ENCODE data around the gene PDZD8.

Gene PDZD8

DNA sequence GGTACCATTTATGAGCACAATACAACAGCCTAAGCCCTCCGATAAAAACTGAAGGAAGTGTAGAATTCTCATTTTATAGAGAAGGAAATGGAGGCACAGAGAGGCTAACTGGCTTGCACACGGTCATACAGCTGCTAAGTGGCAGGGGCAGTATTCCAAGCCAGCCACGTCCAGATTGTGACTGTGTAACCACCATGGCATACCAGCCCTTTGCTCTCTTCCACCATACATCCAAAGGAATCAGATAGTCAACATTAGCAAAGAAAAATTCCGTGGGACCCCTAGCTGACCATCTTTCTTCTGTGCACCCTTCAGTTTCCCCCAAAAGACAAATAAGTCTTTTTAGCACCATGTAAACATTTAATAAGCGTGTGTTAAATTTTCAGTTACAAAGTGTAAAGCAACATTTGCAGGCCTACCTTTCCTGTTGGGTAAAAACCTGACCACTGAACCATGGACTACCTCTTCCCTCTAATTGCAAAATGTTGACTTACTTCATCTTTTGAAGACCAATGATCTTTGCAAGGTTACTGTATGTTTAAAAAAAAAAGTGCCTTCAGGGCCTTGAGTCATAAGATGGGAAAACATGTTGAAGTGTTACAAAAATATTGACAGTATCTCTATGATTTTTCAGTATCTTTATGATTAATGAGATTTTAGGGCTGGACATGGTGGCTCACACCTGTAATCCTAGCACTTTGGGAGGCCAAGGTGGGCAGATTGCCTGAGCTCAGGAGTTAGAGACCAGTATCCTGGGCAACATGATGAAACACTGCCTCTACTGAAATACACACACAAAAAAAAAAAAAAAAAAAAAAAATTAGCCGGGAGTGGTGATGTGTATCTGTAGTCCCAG lies 24.3 kb upstream of the PDZD8 start:
- FAIRE-seq = no peak
- DNase-seq (ENCODE audit: insufficient read length, low spot score) = no peak

DNA sequence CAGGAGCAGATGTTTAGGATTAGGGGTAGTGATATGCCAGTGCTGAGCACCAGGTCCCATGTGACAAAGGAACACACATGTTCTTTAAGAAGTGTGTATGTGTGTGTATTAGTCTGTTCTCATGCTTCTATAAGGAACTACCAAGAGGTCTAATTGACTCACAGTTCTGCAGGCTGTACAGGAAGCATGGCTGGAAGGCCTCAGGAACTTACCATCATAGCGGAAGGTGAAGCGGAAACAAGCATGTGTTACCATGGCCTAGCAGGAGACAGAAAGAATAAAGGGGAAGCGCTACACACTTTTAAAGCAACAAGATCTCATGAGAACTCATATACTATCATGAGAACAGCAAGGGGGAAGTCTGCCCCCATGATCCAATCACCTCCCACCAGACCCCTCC lies 22.8 kb upstream of the PDZD8 start:
- FAIRE-seq (no peak), DNase-seq (ENCODE audit: insufficient read length, low spot score) (no peak)

DNA sequence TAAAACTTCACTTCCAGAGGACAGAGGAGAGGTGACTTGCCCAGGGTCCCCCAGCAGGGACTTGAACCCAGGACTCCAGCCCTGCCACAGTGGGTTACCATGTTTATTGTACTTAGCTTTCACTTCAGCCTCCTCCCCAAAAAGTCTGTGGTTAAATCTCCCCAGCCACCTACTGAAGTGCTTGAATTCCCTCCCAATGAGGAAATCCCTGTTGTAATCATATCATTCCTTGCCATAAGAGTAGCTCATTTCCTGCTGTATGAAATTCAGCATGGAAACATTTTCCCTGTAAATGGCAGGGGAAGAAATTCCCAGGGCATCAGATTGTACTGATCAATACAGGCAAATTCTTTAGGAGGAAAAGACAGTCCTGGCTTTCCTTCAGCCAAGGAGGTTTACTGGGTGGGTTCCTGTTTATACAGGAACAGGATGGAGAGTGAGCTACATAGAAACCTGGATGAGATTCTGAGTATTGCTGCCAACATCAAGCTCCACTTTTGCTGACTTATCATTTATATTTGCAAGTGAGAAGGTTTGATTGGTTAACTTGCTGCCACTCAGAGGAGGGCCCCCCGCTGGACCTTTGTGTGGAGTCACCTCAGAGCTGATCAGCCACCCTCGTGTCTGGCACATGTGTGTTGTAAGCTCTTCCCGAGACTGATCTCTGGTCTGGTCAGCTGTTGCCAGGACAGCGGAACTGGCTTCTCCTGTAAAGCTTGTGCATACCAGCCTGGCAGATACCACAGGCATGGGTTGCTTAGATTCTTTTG lies 16.4 kb upstream of the PDZD8 start:
- no peak for DNase-seq (ENCODE audit: insufficient read length, low spot score)
- no peak for FAIRE-seq

DNA sequence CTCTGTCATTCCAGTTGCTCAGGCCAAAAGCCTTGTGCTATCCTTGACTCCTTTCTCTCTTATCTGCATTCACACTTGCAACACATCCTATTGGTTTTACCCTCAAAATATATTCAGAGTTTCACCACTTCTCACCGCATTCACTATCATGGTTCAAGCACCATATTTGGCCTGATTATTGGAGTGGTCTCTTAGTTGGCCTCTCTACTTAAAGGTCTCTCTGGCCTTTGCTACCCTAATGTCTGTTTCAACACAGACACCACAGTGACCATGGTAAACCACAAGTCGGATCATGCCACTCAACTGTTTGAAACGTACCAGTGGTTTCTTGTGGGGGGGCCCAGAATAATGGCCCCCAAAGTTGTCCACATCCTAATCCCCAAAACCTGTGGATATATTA lies 15.2 kb upstream of the PDZD8 start:
- DNase-seq (ENCODE audit: insufficient read length, low spot score) = no peak
- no peak for FAIRE-seq

DNA sequence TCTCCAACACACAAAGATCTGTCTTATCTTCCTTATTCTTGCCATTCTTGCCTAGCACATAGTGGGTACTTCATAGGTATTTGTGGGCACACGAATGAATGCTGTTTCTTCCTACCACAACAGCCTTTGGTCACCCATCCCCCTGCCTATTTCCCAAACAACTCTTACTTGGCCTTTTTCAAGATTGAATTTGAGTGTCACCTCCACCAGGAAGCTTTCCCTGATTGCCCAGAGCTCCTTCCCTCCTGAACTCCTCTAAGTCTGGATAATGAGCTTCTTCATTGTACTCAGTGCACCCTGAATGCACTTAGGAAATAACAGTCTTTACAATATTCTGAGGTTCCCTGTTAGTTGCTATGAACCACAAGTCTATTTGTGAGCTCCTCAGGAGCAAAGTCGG lies 11.6 kb upstream of the PDZD8 start:
- DNase-seq (ENCODE audit: insufficient read length, low spot score) = no peak
- FAIRE-seq = no peak

DNA sequence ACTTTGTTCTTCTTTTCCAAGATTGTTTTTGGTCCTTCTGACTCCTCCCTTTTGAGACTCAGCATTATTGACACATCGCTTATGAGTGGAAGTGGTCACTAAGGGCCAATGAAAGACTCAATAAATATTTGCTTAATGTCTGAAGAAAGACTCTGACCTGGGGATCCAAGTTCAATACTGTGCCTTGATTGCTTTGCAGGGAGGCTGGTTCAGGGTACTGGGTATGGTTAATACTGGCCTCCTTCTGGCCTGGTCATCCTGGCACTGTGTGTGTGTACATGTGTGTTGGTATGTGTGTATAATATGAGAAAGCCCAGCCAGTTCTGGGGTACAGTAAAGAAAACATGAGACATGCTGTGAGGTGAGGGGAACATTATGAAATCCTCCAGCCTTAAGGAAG lies 7.6 kb upstream of the PDZD8 start:
- FAIRE-seq (no peak), DNase-seq (ENCODE audit: insufficient read length, low spot score) (no peak)

DNA sequence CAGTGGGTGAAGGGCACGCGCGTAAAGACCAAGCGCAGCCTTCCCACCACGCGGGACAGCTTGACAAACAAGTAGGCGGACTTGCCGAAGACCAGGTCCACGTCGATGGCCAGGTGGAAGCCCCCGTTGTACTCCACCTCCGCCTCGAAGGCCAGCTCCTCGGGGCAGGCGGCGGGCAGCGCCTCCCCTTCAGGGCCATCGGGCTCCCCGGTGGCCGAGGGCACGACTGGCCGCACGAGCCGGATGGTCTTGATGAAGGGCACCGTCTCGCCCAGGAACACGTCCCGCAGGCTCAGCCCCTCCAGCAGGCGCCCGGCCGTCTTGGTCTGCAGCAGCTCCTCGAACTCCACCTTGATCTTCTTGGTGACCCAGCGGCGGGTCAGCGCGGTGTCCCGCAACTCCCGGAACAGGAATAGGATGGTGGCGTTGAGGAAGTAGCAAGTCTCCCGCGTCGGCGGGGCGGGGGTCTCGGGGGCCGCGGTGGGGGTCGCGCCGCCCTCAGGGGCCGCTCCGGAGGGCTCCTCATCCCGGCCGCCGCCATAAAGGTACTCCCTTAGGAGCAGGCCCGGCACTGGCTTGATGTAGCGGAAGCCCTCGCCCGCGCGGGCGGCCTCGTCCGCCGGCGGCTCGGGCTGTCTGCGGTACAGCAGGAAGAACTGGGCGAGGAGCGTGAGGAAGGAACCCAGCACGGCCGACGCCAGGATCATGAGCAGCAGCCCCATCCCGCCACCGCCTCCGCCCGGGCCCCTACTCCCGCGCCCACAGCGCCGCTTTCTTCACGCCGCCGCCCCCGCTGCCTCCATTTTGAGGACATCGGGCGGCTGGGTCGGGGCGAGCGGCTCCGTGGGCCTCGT lies 507 bp downstream of the PDZD8 start:
- DNase-seq (ENCODE audit: insufficient read length, low spot score) (no peak), FAIRE-seq (no peak)

DNA sequence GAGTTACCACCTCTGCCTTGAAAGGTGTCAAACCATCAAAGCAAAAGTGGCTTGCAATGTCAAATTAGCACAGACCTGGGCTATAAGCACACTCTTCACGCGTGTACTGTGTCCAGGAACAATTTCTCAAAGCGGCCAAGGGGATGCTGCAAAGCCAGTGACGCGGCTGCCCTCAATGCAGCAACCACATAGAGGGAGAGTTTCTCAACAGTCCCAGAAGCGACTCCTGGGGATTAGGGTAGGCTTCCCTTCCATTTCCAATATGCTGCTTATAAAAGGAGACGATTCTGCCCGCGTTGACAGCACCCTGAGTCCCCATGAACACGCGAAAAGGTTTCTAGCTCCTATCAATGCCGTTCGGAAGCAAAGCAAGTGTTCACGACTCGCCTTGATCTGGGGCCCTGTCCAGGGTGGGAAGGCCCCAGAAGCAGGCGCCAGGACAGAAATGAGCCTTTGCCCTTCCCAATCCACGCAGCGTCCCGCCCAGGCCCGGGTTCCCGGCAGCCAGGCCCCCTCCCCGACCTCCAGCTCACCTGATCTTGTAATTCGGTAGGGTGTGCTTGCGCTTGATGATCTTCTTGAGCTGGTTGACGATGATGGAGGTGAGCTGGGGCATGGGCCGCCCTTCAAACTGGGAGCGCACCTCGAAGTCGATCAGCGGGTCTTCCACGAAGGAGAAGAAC lies 1.3 kb downstream of the PDZD8 start:
- no peak for DNase-seq (ENCODE audit: insufficient read length, low spot score)

DNA sequence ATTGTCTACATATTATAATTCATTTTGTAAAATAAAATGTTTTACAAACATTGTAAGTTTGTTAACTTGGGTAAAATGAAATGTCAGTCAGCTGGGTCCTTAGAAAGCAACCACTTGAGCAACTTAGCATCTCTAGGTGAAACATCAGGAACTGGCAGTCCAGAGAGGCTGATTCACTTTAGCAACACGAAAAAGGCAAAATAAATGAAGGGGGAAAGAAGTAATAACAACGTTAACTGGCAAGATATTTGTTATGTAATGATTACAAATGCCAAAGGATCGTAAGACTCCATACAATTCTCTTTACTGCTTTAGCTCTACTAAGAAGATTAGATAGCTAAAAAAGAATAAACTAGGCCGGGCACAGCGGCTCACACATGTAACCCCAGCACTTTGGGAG lies 5.0 kb downstream of the PDZD8 start:
- DNase-seq (ENCODE audit: insufficient read length, low spot score) = no peak
- no peak for FAIRE-seq

More for the DNA sequence above, 1.3 kb downstream of the PDZD8 start:
- no peak for FAIRE-seq

DNA sequence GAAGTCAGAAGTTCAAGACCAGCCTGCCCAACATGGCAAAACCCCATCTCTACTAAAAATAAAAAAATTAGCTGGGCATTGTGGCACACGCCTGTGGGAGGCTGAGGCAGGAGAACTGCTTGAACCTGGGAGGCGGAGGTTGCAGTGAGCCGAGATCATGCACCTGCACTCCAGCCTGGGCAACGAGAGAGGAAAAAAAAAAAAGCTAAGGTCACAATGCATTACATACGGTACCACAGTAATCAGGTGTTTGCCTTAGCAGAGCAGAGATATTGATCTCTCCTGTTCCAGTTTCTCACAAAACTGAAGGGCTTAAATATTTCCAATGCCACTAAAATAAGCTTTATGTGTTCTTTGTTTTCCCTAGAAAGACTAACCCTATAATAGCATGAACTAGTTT lies 7.5 kb downstream of the PDZD8 start:
- no peak for FAIRE-seq
- no peak for DNase-seq (ENCODE audit: insufficient read length, low spot score)

DNA sequence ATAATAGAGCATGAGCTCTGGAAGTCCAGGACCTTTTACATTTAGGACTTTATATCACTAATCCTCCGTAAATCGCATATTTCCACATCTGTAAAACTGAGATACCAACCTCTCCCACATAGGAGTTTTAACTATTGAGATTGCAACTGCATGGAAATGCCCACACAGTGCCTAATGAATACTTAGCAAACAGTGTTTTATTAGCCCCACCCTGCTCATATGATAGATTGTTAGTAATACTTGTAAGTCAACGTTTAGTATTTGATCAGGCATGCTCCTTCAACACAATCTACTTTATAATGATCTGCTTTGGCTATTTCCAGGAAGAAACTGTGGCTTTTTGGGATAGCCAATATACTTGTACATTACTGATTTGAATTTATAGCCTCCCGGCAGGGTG lies 8.5 kb downstream of the PDZD8 start:
- FAIRE-seq (no peak), DNase-seq (ENCODE audit: insufficient read length, low spot score) (no peak)

DNA sequence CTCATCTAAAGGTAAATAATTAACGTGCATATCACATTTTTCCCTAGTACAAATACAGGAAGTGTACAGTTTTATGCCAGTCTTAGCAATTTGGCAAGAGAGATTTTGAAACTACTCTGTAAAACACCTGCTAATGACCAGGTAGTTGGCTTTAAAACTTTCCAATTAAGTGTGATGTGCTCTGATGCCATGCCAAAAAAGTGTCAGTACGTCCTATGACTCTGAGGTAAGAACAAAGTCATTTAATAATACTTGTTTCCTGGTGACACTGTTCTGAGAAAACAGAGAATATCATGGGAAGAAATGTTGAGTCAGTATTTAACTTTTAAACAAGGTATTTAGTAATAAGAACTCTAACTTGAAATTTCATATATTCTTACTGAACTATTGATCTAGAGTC lies 9.6 kb downstream of the PDZD8 start:
- FAIRE-seq (no peak), DNase-seq (ENCODE audit: insufficient read length, low spot score) (no peak)

DNA sequence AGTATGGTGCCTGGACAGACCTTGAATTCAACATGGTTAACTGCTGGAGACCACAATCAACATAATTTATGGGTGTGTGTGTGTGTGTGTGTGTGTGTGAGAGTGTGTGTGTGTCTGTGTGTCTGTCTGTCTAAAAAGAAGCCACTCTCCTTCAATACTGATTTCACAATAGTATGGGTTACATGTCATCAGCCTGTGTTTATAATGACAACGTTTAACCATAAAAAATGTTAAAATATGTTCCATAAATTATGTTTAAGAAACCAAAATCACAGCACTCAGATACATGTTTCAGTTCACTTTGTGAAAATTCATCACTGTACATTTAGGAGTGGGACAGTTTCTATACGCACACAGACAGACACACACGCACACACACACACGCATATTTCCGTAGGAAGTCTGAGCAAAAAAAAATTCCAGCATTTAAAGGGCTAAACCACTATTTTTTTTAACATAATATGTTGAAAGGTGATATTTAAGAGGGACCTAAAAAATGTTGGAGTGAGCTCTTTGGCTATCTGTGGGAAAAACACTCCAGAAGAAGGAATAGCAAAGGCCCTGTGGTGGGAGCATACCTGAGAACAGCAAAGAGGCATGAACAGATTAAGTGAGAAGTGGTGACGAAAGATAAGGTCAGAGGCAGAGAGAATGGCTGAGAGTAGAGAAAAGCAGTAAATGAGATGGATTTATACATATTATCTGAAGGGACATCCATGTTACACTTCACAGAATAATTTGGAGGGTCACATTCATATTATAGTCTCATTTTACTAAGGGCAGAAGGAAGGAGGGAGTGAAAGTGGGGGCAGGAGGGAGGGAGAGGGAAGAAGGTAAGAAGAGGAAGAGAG lies 10.9 kb downstream of the PDZD8 start:
- no peak for DNase-seq (ENCODE audit: insufficient read length, low spot score)
- no peak for FAIRE-seq

DNA sequence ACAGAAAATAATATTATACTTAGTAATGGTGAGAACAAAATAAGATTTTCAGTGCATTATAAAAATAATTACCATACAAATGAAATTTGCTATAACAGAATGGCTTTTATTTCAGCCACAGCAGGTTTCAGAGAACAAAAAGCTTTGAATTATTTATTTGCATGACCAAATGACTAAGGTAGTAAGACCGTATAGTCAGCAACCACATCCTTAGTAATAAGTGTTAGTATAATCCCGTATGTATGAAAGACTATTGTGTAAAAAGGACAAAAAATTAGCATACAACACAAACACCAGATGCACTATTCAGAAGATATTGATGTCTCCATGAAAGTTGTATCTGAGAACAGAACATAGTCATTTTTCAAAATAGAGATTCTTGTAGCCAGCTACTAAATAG lies 12.2 kb downstream of the PDZD8 start:
- no peak for DNase-seq (ENCODE audit: insufficient read length, low spot score)
- FAIRE-seq = no peak

DNA sequence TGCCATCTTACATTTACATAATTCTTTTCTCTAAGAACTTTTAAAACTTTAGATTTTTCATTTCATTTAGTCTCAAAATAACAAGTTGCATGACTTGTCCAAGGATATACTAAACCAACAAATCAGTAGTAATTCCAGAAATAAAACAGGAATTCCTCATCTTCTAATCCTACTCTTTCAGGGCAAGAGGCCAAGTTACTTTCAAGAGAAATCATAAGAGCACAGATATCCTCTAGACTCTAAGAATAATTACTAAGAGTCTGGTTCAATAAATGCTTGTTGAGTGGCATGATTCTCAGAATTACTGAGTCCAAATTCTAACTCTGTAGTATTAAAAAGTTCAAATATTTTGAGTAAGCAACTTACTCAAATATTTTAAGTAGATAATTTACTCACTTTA lies 12.9 kb downstream of the PDZD8 start:
- DNase-seq (ENCODE audit: insufficient read length, low spot score) (no peak), FAIRE-seq (no peak)

DNA sequence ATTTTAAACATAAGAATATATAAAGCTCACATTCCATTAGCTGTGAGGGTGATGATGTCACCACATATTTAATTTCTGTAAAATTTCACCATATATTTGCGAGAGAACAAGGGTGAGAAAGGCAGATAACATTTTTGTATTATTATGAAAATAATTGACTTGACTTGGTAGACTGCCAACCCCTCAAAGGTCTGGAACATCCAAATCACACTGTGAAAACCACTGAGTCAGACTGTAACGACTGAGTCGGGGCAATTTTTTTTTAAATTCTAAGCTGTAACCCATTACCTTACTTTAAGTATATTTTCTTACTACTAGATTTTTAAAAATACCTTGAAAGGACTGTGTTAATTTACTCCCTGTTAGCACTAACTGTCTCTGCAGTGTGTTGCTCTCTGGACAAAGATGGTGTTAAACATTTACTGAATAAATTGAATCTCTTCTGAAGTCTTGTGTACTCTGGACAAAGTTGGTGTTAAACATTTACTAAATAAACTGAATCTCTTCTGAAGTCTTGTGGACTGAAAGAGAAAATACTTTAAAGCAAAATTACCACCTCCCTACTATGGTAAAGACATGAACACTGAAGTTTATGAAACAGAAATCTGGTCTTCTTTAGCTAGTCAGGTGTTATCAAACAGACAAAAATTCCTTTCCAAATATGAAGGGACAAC lies 14.1 kb downstream of the PDZD8 start:
- no peak for FAIRE-seq
- DNase-seq (ENCODE audit: insufficient read length, low spot score) = no peak

DNA sequence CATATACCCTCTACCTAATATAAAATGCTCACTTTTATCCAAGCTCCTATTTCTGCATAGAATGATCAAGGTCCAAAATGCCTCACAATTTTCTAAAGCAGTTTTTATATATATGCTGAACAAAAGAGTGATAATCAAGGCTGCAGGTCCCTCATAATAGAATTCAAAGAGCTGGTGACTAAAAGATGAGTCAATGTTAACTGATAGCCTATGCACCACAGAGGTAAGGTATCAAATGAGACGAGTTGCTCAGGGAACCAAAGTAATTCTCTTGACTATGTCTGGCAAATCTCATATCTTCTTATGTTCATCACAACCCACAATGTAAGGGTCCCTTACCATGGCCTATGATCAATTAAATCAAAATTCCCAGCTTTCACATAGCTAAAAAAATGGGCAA lies 15.2 kb downstream of the PDZD8 start:
- FAIRE-seq = no peak
- no peak for DNase-seq (ENCODE audit: insufficient read length, low spot score)

DNA sequence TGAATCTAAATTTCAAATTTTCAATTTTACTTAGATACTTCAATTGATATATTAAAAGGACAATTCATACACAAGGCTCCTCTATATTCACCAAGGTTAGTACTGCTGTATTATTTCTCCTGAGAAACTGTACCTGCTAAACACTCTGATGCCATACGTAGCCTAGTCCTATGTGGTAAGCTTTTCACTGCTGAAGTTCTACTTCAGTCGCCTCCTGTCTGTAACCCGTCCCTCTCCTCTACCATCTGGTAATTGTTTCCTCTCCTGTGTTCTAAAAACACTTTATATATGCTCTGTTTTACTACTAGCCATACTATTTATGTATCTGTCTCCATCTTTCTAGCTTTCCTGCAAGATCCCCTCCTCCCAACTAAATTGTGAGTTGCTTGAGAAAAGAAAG lies 20.2 kb downstream of the PDZD8 start:
- DNase-seq (ENCODE audit: insufficient read length, low spot score) (no peak), FAIRE-seq (no peak)

DNA sequence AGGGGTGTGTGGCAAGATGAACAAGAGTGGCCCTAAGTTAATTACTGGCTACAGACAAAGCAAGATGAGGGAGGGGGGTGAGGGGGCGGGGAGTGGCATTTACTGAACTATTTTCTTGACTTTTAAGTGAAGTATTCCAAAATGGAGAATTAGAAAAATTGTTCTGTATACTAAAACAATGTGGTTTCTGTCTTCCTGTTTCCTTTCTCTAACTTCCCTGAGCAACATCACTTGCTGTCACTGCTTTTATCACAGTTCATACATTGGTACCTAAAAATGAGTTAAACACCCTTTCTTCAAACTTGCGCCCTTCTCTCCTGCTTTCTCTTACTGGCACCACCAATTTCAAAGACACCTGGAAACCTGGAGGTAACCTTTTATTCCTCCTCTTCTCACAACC lies 21.6 kb downstream of the PDZD8 start:
- DNase-seq (ENCODE audit: insufficient read length, low spot score) (no peak), FAIRE-seq (no peak)
